ENCODE results near the gene GUCD1.
"Not testable (repeated sequence)": the region's sequence is repeated elsewhere in the genome, so short reads cannot be mapped to it uniquely, and the experiment has no call there.

Gene GUCD1

GRCh38 chr22:24554313-24555164 lies at the start of gene GUCD1:
GUCD1 (minus strand) TSS chr22:24555138; CDS start chr22:24554991, 147 bp downstream.
- TF ChIP-seq, protein P1, sequence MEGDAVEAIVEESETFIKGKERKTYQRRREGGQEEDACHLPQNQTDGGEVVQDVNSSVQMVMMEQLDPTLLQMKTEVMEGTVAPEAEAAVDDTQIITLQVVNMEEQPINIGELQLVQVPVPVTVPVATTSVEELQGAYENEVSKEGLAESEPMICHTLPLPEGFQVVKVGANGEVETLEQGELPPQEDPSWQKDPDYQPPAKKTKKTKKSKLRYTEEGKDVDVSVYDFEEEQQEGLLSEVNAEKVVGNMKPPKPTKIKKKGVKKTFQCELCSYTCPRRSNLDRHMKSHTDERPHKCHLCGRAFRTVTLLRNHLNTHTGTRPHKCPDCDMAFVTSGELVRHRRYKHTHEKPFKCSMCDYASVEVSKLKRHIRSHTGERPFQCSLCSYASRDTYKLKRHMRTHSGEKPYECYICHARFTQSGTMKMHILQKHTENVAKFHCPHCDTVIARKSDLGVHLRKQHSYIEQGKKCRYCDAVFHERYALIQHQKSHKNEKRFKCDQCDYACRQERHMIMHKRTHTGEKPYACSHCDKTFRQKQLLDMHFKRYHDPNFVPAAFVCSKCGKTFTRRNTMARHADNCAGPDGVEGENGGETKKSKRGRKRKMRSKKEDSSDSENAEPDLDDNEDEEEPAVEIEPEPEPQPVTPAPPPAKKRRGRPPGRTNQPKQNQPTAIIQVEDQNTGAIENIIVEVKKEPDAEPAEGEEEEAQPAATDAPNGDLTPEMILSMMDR (IDR thresholded peaks at IDR 0.05; ENCODE audit: borderline replicate concordance, control extremely low read depth, extremely low read depth, insufficient read depth, missing control alignments): no peak
- in situ Hi-C loops (cut with MboI; ENCODE audit: low sequenced_read_pairs, unreplicated experiment): no loop called here
- DNase-seq (ENCODE audit: low spot score): no peak

GRCh38 chr22:24603770-24604629 lies 49.1 kb upstream of the GUCD1 start:
- in situ Hi-C loops (cut with MboI; ENCODE audit: low sequenced_read_pairs, unreplicated experiment): not testable (repeated sequence)

GRCh38 chr22:24602847-24603769 lies 48.2 kb upstream of the GUCD1 start, which contains the start of gene GGT1:
GGT1 (plus strand) TSS chr22:24603193; CDS start chr22:24611082, 7,889 bp downstream.
- in situ Hi-C loops (cut with MboI; ENCODE audit: low sequenced_read_pairs, unreplicated experiment); DNase-seq (ENCODE audit: low spot score): not testable (repeated sequence)

More at GRCh38 chr22:24603770-24604629, 49.1 kb upstream of the GUCD1 start:
- not testable (repeated sequence) for DNase-seq (ENCODE audit: low spot score)

GRCh38 chr22:24602105-24602749 lies 47.3 kb upstream of the GUCD1 start:
- in situ Hi-C loops (cut with MboI; ENCODE audit: low sequenced_read_pairs, unreplicated experiment): not testable (repeated sequence)

GRCh38 chr22:24601217-24602104 lies 46.5 kb upstream of the GUCD1 start:
- DNase-seq (ENCODE audit: low spot score): no peak
- TF ChIP-seq, protein P1 (IDR thresholded peaks at IDR 0.05; ENCODE audit: borderline replicate concordance, control extremely low read depth, extremely low read depth, insufficient read depth, missing control alignments): no peak
- in situ Hi-C loops (cut with MboI; ENCODE audit: low sequenced_read_pairs, unreplicated experiment): no loop called here

More at GRCh38 chr22:24602105-24602749, 47.3 kb upstream of the GUCD1 start:
- not testable (repeated sequence) for DNase-seq (ENCODE audit: low spot score)

- DNase-seq (ENCODE audit: low spot score); in situ Hi-C loops (cut with MboI; ENCODE audit: low sequenced_read_pairs, unreplicated experiment): not testable (repeated sequence)
Measured at GRCh38 chr22:24599958-24600715, 45.2 kb upstream of the GUCD1 start.

GRCh38 chr22:24599514-24599913 lies 44.6 kb upstream of the GUCD1 start:
- TF ChIP-seq, protein P1 (IDR thresholded peaks at IDR 0.05; ENCODE audit: borderline replicate concordance, control extremely low read depth, extremely low read depth, insufficient read depth, missing control alignments): no peak
- DNase-seq (ENCODE audit: low spot score): no peak
- in situ Hi-C loops (cut with MboI; ENCODE audit: low sequenced_read_pairs, unreplicated experiment): no loop called here

- DNase-seq (ENCODE audit: low spot score); in situ Hi-C loops (cut with MboI; ENCODE audit: low sequenced_read_pairs, unreplicated experiment): not testable (repeated sequence)
Measured at GRCh38 chr22:24597076-24597475, 42.1 kb upstream of the GUCD1 start.

Data from GM13976 (cell line).